ENCODE results near the gene TNNI2.

The TNNI2 gene

DNA sequence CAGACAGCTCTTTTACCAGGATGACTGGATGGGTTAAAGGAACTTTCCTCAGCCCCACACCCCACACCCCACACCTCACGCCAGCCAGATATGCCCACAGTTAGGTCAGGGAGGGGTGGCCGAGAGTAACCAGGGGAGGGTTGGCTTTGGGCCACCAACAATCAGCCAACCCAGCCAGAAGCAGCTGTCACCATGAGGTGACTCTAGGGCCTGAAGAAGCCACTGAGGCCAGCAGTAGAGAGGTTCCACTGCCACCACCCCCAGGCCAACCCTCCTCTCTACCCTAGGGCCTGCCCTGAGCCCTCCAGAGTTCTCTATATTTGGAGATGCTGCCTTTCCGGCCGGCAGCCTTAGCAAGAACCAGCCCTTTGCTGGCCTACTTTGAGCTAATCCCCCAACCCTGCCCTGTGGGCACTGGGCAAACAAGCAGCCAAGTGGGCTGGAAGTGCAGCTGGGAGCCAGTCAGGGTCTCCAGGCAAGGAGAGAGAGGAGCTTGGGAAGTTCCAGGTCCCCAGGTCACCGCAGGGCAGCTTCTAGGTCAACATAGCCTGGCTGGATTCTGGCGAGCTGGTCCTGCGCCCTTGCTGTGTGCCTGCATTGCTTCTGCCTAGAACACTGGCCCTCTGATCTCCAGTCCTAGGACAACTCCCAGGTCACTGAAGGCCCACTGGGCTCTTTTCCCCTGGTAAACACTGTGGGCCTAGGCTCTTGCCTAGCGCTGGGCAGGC is 16.0 kb upstream of the TNNI2 start:
- no peak for DNase-seq

DNA sequence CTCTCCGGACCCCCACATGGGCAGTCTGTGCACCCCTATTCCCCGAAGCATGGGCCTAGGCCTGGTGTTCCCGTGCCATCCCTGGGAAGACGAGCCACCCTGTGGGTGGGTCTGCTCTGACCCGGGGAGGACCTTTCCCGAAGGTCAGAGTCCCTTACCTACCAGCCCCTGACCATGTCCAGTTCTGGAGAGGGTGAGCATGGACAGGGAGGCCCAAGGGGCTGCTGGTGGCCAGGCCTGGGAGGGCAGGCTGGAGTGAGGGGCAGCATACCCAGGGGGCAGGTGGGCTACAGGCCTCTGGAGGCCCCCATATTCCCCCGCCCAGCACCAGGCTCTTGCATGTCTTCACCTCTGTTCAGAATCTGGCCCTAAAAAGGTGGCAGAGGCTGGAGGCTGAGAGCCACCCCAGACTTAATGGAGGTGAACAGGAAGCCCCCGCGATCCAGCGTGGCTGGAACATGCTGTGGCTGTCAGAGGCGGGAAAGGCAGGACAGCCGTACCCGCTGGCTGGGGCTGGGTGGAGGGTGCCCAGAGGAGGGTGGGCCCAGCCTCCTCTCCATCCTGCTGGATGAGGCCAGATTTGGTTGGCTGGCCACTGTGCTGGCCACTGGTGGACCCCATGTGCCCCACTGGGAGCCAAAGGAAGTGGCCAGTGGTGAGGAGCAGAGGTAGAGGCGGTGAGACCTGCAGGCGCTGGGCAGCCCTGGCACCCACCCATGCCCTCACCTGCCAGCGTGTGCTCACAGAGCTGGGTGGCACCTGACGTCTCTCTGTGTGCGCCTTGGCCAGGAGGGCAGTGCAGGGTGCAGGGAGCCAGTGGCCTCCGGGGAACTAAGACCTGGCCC is 15.2 kb upstream of the TNNI2 start:
- DNase-seq, result no peak

DNA sequence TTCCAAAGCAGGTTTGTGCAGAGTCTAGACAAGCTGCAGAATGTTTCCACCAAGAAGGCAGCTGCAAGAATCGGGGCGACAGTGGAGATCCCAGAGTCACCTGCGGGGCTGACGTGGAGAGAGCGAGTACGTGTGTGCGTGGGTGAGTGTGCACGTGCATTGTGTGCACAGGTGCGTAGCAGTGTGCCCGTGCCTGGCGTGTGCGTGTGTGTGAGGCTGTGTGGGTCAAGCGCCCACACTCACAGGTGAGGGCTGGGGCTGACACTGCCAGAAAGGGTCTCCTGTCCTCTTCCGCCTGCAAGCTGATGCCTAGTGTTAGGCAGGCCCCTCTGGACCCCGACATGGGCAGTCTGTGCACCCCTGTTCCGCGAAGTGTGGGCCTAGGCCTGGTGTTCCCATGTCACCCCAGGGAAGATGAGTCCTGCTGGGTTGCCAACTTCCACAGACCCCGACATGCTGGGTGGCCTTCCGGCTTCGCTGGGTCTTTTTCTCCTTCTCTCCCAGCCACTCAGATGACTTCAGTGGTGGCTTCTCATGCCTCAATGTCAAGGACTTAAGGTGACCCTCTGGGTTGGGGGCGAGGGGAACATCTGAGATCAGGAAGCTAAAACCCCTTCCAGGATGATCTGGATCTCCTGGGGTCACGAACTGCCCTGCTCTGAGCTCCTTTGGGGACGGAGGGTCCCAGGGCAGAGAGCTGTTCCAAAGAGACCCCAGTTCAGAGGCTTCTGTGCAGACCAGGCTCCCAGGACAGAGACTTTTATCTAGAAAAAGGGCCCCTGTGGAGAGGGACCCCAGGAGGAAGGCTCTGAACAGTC is 14.4 kb upstream of the TNNI2 start:
- no peak for DNase-seq

DNA sequence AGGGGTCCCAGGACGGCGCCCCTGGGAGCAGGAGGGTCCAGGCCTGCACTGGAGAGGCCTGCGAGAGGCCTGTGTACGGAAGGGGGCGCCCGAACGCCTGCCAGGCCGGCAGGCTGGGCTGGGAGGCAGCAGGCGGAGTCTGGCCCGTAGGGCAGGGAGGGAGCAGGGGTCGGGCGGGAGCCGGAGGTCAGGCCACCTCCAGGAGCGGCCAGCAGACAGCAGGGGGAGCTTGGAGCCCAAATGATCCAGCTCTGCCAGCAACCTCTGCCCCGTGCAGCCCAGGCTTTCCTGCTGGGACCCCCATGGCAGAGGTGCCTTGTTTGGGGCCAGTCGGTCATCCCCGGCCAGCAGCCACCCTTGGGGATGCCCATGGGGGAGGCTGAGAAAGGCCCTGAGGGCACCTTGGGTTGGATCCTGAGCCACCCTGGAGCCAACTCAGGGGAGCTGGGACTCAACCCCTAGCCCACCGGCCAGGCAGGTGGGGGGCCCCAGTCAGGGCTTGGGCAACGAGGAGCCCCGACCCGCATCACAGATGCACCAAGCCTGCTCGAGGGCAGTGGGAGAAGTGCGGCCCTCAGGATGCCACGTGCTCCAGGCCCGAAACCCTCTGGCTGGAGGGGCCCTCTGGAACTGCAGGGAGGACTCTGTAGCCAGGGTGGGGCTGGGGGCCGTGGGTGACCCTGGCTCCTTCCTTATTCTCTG is 13.6 kb upstream of the TNNI2 start:
- DNase-seq, result no peak

DNA sequence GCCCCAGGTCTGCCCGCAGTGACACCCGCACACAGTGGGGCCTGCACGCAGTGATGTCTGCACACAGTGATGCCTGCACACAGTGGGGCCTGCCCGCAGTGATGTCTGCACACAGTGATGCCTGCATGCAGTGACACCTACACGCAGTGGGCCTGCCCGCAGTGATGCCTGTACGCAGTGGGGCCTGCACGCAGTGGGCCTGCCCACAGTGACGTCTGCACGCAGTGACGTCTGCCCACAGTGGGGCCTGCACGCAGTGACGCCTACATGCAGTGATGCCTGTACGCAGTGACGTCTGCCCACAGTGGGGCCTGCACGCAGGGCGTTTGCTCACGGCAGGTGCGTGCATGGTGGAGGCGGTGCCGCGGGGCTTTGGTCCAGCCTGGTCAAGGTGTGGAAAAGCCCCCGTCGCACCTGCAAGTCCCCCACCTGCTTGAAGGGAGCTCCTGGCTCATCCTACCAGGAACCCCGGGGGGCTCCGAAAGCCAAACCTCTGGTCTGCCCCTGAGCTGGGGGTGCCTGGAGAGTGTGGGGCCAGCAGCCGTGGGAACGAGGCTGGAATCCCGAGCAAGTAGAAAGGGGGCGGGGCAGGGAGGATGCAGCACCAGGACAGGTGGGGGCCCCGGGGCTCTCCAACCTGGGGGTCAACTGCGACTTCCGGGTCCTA is 12.9 kb upstream of the TNNI2 start:
- no peak for DNase-seq

DNA sequence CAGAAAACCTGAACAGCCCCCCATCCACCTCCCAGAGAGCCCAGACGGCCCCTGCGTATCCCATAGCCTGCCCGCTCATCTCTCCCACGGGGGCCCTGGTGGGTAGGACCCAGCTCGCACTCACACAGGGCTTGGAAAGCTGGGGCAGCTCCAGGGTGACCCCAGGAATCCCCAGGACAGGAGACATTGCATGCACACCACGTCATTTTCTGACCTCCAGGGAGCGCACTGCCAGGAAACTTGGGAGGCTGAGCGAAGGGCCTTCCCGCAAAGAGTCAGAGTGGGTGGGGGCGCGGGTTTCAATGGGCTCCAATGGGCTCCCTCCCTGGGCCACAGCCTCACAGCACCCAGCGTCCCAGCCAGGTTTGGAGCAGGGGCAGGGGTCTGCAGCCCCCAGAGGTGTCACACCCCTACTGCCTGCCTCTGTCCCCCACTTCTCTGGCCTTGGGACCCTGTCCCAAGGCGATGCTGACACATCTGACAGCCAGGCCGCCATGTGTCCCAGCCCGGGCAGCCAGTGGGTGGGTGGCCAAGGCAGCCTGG is 12.2 kb upstream of the TNNI2 start:
- no peak for DNase-seq

DNA sequence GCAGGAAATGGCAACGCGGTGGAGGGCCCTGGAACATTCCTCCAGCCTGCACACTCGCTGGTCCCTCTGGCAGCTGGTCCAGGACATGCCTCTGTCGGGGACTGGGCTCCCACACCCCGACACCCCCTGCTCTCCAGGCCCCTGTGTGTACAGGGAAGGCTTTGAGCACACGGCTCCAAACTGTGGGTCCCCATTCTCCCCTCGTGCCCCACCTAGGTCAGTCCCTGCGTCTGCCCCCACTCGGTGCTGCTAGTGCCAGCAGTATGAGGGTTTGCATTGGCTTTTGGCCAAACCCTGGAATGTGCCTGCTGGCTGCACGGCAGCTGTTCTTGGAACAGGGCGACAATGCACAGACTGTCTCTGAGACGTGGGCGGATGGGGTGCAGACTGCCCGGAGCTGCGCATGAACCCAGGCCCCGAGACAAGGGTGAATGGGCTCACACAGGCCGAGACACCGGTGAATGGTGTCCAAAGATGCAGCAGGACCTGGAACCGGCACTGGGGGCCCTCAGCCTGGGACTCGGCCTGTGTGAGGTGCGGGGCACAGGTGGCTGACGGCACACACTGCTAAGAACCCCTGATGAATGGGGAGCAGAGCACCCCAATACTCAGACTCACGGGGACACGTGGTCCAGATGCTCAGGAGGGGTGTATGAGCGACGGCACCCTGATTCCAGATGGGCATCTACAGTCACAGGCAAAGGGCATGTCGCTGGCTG is 11.5 kb upstream of the TNNI2 start:
- no peak for DNase-seq

DNA sequence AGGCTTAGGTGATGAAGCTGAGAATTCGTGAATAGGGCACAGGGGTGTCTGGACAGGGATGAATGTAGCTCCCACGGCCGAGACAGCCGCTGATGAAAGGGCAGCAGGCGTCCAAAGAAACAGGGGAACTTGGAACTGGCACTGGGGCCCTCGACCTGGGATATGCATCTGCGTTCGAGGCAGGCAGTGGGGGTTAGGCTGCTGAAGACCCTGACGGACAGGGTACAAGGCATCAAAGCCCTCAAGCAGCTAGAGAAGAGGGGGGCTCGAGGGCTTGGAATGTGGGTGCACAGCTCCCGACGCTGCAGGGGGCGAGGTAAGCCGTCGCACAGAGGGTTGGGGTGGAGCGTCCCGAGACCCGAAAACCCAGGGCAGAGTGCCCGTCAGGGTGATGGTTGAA is 10.8 kb upstream of the TNNI2 start:
- no peak for DNase-seq

DNA sequence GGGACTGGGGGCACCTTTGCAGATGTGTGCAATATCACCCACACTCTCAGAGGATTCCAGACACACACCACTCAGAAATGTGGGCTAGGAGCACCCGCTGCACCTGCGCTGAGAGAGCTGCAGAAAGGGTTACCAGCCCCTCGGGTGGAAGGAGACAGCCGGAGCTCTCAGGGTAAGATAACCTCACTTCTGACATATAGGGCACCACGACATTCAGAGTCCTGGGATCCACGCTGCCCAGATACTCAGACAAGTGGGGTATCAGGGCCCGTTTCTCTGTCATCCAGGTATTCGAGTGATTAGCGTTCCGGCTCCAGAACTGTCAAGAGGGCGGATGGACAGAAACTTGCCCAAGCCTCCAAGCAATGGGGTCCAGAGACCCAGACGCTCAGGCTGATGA is 10.2 kb upstream of the TNNI2 start:
- DNase-seq, result no peak

DNA sequence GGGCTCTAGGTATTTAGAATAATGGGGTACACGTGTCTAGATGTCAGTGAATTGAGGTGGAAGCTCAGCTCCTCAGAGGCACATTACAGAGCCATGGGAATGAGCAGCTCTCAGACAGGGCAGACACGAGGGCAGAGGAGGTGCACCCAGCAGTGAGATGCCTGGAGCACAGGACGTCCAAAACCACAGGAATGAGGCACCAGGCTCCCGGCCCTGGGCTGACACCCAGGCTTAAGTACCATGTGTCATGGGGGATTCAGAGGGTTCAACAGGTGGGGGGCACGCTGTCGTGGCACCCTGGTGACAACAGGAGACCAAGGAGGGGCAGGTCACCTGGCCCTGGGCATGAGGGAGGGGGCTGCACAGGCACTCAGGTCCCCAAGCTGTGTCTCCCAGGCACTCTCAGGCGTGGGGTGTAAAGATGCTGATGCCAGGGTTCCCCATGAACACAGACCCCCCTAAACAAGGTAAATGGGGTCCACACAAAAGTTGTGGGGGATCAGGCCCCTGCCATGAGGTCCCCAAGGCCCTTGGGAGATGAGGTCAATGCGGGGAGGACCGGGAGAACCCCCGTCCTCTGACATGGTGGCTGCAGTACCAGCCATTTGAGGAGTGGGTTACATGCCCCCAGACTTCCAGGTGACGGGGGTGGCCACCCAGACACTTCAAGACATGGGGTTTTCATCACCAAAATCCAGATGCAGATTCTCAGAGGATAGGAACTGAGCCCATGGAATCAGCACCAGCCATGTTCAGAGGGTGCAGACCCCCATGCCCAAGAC is 9.6 kb upstream of the TNNI2 start:
- no peak for DNase-seq

DNA sequence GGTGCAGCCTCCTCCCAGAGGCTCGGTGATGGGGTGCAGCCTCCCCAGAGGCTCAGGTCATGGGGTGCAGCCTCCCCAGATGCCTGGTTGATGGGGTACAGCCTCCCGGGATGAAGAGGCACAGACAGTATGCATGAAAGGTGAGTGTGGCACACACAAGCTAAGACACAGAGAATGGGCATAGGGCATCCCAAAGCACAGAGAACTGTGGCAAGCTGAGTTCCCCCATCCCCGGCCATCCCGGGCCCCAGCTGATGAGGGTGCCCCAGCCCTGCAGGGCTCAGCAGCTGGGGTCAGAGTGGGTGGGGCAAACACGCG is 8.8 kb upstream of the TNNI2 start:
- DNase-seq, result no peak

DNA sequence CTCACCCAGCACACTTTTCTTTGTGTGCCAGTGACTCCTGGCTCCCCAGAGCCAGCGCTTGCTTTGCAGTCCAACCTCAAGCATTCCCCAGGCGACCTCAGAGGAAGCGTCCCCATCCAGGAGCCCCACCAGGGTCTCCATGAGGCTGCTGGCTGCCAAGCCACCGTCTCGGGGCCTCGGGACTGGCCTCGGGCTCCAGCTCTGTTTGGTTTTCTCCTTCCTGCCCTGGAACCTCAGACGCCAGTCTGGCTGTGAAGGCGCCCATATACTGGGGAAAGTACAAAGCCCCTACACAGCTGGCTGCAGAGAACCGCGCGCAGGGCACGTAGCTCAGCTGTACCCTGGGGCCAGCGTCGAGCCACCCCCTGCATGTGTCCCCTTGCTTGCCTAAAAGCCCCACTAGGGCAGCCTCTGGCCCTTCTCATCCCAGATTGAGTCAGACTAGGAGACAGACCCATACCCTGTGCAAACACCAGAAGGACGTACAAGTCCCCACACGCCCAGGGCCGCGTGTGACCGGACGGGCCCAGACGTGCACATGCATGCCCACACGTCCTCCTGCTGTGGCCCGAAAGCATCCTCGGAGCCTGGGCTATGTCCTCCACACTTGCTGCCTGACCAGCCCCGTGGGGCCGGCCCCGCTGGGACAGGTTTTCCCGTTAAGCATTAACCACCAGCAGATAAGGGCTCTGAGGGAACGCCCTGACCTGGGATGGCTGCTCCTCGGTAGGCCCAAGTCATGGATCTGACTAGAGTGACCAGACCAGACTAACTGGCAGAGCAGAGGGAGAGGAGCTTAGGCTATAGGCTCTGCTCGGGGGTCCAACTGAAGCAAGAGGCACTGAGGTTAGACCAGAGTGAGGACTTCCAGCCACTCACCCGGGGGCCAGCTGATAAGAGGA is 8.2 kb upstream of the TNNI2 start:
- no peak for DNase-seq

DNA sequence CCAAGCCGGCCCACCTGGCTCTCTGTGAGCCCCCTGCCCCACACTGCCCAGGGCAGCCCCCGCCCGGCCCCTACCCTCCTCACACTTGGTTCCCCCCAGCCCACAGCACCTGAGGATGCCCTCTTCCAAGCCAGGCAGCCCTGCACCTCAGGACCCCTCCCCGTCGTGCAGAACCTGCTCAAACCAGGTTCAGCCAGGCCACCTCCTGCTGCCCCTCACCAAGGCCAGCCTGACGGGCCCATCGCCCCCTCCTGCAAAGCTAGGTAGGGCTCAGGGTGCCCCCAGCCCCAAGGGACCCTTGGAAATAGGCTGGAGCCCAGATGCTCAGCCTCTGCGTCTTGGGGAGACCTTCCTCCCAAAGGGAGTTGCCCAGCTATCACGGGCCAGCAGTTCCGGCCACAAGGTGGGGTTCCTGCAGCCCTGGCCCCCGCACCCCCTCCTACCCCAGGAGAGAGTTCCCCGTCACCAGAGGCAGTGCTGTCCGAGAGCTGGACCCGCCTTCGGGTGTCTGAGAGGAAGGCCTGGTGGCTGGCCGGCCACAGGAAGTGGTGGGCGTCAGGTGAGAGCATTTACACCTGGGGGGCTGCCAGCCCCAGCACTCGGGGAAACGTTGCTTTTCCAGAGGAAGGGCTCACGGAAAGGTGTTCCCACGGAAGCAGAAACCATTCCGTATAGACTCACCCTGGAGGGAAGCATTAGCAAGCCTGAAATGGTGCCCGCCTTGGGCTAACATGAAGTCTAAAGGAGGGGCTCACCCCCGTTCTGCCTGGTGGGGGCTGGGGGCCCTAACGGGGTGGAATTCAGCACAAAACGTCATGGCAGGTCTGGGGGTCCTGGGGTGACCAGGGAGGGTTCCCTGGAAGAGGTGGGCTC is 7.2 kb upstream of the TNNI2 start:
- no peak for DNase-seq

DNA sequence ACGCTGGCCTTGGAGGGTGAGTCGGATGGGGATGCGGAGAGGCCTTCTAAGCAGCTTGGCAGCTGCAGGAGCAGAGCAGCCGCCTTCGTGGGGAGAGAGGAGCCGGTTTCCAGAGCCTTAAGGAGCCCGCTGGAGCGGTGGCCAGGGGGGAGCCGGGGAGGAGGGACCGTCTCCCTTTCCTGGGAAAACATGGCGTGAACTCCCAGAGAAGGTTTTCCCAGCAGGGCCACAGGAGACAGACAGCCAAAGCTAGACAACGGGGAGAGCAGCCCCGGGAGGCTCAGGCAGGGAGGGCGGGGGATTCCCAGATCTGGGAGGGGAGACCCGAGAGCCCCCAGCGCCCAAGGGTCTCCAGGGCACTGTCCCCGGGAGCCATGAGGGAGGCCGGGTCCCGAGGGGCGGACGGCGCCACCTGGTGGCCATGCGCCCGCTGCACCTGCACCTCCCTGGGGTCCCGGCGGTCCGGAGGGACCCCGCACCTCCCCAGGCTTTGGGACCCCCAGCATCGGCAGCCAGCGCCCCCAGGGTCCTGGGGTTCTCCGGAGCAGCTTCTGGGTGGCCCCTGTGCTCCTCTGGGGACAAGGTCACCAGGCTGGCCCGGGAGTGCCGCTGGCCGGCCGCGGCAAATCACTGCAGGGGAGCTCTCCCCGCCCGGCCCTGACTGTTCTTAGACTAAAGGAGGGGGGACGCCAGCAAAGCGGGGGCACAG is 6.4 kb upstream of the TNNI2 start:
- peak; percentile 69 for DNase-seq

DNA sequence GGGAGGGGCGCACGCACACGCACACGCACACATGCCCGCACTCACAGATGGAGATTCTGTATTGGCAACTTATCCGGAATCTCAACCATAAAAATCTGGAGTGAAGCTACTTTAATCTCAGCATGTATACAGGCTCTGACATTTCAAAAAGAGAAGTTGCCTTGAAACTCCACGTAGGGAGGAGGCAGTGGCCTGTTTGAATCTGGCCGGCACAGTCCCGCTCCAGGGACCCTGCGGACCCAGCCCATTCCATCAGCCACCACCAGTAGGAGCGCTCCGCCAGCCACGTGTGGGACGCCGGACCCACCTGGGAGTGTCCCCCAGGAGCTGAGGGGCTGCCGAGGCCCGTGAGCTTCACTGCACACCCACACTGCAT is 5.9 kb upstream of the TNNI2 start:
- no peak for DNase-seq

DNA sequence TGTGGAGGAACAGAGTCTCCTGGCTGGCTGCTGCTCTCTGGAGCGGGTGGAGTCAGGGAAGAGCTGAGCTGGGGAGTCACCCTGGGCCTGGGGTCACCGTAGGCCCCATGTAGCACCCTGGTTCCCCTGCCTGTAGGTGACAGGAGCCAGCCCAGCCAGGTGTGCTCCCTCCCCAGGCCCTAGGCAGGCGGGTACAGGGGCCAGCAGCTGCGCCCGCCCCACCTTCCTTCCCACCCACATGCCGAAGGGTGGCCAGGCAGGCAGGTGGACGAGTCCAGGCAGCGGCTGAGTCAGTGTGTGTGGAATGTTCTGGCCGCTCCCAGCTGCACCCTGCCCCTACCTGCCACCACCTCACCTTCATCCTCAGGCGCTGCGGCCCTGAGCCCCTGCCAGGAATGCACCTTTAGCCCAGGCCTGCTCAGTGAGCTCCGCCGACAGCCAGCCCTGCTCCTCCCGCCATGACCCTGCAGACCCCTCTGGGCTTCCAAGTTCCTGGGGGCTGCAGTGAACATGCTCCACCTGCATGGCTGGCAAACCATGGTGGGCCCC is 4.6 kb upstream of the TNNI2 start:
- no peak for DNase-seq
